ENCODE measurements around the gene PLSCR2. TPM values are rescaled to one million over a fixed set of nuclear protein-coding genes. Genes with fewer than 3 reads are reported as not detected.

Gene PLSCR2
- total RNA-seq, 1 experiment from 2014 or later = not detected

- Histone ChIP-seq H3K9me2 (replicated peaks; ENCODE audit: low read length) (no peaks in the 10 kb centered on the region), H3K9me3 (ENCODE audit: low read length) (no peaks in the 10 kb centered on the region), H3K9ac (ENCODE audit: low read length) (no peak overlapping the region), H3K4me2 (ENCODE audit: low read length) (no peak overlapping the region), H3F3A (ENCODE audit: low read length, unreplicated experiment) (no peaks in the 10 kb centered on the region), H3K79me2 (ENCODE audit: low read length) (no peaks in the 10 kb centered on the region), H3K27ac (ENCODE audit: low read length) (no peak overlapping the region), H3K27me3 (ENCODE audit: low read length) (no peaks in the 10 kb centered on the region), H3K4me3 (ENCODE audit: low read length) (no peak overlapping the region), H3K4me1 (ENCODE audit: insufficient read depth, low read length) (no peaks in the 10 kb centered on the region), H3K36me3 (ENCODE audit: low read depth, low read length) (no peaks in the 10 kb centered on the region), H2AFZ (ENCODE audit: low read length) (no peak overlapping the region), H4K20me1 (ENCODE audit: low read length) (no peaks in the 10 kb centered on the region)
- TF ChIP-seq EZH2 (IDR thresholded peaks at IDR 0.05; ENCODE audit: low read length, unreplicated experiment) (no peak), CTCF (conservative IDR thresholded peaks at IDR 0.05; ENCODE audit: low read depth, low read length) (no peak), EZH2phosphoT487 (IDR thresholded peaks at IDR 0.05; ENCODE audit: borderline replicate concordance, low read length) (no peak)
- DNase-seq (no peak), ATAC-seq (no peak)
- ChIA-PET CTCF (no interaction called here), POLR2A (ENCODE audit: unreplicated experiment) (no interaction called here)
- BruUV-seq (replicated peaks) = no TSS peak
- intact Hi-C loops (cut with micrococcal nuclease) = no loop called here
Observed at GRCh38 chr3:146390006-146390772, 79.2 kb downstream of the PLSCR2 start.

DNA sequence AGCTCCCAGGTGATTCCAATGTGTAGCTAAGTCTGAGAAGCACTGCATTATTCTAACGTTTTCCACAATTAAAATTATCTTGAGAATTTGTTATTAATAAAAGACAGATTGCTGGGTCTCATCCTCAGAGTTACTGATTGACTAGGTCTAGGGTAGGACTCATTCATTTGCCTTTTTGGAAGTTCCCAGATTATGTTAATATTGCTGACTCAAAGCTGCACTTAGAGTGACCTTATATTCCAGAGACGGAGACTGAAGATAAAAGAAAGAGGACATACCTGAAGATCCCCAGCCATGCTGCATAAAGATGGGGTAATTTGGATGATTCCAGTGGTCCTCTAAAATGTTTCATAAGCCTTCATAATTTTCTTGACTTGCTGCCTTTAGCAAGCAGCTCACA, 81.8 kb downstream of the PLSCR2 start:
- Histone ChIP-seq H3K4me2 (ENCODE audit: low read length) (no peak overlapping the region), H3K36me3 (ENCODE audit: low read depth, low read length) (no peaks in the 10 kb centered on the region), H4K20me1 (ENCODE audit: low read length) (no peaks in the 10 kb centered on the region), H3K4me1 (ENCODE audit: insufficient read depth, low read length) (no peaks in the 10 kb centered on the region), H3K9me3 (ENCODE audit: low read length) (no peaks in the 10 kb centered on the region), H3K4me3 (ENCODE audit: low read length) (no peak overlapping the region), H3F3A (ENCODE audit: low read length, unreplicated experiment) (no peaks in the 10 kb centered on the region), H3K27me3 (ENCODE audit: low read length) (no peaks in the 10 kb centered on the region), H3K9me2 (replicated peaks; ENCODE audit: low read length) (no peaks in the 10 kb centered on the region), H3K9ac (ENCODE audit: low read length) (no peak overlapping the region), H3K79me2 (ENCODE audit: low read length) (no peaks in the 10 kb centered on the region), H3K27ac (ENCODE audit: low read length) (no peak overlapping the region), H2AFZ (ENCODE audit: low read length) (no peak overlapping the region)
- no TSS peak for BruUV-seq (replicated peaks)
- TF ChIP-seq EZH2phosphoT487 (IDR thresholded peaks at IDR 0.05; ENCODE audit: borderline replicate concordance, low read length) (no peak), EZH2 (IDR thresholded peaks at IDR 0.05; ENCODE audit: low read length, unreplicated experiment) (no peak), CTCF (conservative IDR thresholded peaks at IDR 0.05; ENCODE audit: low read depth, low read length) (no peak)
- ATAC-seq (no peak), DNase-seq (no peak)
- ChIA-PET POLR2A (ENCODE audit: unreplicated experiment) (no interaction called here), CTCF (no interaction called here)
- intact Hi-C loops (cut with micrococcal nuclease) = no loop called here

- CTCF ChIA-PET = no interaction called here
- POLR2A ChIA-PET (ENCODE audit: unreplicated experiment) = no interaction called here
Observed at GRCh38 chr3:146386936-146387335, 82.4 kb downstream of the PLSCR2 start.

More at GRCh38 chr3:146386936-146387335, 82.4 kb downstream of the PLSCR2 start:
- H3K9me2 ChIP-seq (replicated peaks; ENCODE audit: low read length) = no peaks in the 10 kb centered on the region
- H3F3A ChIP-seq (ENCODE audit: low read length, unreplicated experiment) = no peaks in the 10 kb centered on the region
- no peaks in the 10 kb centered on the region for H3K36me3 ChIP-seq (ENCODE audit: low read depth, low read length)
- no peak overlapping the region for H3K27ac ChIP-seq (ENCODE audit: low read length)
- H3K79me2 ChIP-seq (ENCODE audit: low read length) = no peaks in the 10 kb centered on the region
- intact Hi-C loops (cut with micrococcal nuclease) = no loop called here
- no peaks in the 10 kb centered on the region for H3K4me1 ChIP-seq (ENCODE audit: insufficient read depth, low read length)
- no TSS peak for BruUV-seq (replicated peaks)
- no peak overlapping the region for H3K9ac ChIP-seq (ENCODE audit: low read length)
- no peak overlapping the region for H3K4me3 ChIP-seq (ENCODE audit: low read length)
- no peak for ATAC-seq
- TF ChIP-seq EZH2 (IDR thresholded peaks at IDR 0.05; ENCODE audit: low read length, unreplicated experiment) = no peak
- TF ChIP-seq CTCF (conservative IDR thresholded peaks at IDR 0.05; ENCODE audit: low read depth, low read length) = no peak
- TF ChIP-seq EZH2phosphoT487 (IDR thresholded peaks at IDR 0.05; ENCODE audit: borderline replicate concordance, low read length) = no peak
- no peaks in the 10 kb centered on the region for H3K27me3 ChIP-seq (ENCODE audit: low read length)
- no peaks in the 10 kb centered on the region for H4K20me1 ChIP-seq (ENCODE audit: low read length)
- no peak overlapping the region for H2AFZ ChIP-seq (ENCODE audit: low read length)
- no peaks in the 10 kb centered on the region for H3K9me3 ChIP-seq (ENCODE audit: low read length)
- H3K4me2 ChIP-seq (ENCODE audit: low read length) = no peak overlapping the region
- DNase-seq = no peak

All from PC-3 (cell line).